Activated CD4-positive, alpha-beta T cell treated with anti-CD3 and anti-CD28 coated beads, Interleukin-2, amount 50 U/mL, for 48 hours (primary cell): ENCODE measurements around the gene KCNJ4.
A peak's percentile ranks its signal among the peaks of the same experiment; 100 is the strongest.
"Not testable (repeated sequence)": the region's sequence is repeated elsewhere in the genome, so short reads cannot be mapped to it uniquely, and the experiment has no call there.

Experiments used
- DNase-seq, 2 experiments: peaks; one replicate each; pipeline ENCODE4 v3.0.0-alpha.2; 2020

Gene KCNJ4

DNA sequence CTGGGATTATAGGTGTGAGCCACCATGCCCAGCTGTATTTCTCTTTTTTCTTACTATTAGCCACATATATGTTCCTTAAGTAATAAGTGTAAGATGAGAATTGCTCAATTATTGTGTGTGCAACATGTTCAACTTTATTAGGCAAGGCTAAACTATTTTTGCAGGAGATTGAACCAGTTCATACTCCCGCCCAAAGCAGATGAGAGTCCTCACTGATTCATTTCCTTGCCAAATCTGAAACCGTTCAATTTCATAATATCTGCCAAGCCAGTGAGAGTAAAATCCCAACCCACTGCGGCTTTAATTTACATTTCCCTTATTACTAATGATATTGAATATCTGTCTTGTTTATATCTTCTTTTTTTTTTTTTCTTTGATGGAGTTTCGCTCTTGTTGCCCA, 48.4 kb downstream of the KCNJ4 start:
- DNase-seq: no peak

DNA sequence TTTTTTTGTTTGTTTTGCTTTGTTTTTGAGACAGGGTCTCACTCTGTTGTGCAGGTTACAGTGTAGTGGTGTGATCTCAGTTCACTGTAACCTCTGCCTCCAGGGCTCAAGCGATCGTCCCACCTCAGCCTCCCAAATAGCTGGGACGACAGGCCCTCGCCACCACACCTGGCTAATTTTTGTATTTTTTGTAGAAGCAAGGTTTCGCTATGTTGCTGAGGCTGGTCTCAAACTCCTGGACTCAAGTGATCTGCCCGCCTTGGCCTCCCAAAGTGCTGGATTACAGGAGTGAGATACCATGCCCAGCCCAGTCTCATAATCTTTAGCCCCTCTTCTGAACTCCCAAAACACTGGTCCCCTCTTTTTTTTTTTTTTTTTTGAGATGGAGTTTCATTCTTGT, 50.6 kb downstream of the KCNJ4 start:
- DNase-seq: no peak

DNA sequence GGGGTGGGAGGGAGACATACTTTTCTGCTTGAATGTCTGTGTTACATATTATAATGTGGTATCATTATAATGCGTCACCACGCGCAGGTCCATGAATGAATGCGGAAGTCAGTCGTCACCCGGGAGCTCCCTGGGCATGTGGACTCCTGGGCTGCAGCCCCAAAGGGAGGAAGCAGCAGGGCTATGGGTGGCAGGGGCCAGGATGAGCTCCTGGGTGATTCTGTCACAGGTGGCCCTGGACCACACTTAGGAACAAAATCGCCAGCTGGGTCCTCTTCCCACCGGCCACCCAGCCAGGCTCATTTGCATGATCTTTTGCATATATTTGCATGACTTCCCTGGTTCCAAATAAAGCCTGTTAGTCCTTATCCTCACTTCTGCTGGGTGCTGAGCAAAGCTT, 51.2 kb downstream of the KCNJ4 start:
- DNase-seq: no peak

DNA sequence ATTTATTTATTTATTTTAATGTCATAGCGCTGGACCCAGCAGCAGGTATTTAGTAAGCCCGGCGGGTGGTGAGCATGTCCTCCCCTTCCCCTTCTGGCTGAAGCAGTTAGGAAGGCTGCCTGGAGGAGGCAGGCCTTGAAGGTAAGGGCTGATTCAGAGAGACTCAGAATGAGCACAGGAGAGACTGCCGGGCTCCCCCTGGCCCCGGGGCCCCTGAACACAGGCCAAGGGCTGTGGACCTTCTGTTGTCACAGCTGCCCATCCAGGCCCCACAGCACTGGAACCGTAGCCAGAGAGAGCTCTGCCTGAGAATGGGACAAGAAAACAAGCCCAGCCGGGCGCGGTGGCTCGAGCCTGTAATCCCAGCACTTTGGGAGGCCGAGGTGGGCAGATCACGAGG, 52.8 kb downstream of the KCNJ4 start:
- no peak for DNase-seq

DNA sequence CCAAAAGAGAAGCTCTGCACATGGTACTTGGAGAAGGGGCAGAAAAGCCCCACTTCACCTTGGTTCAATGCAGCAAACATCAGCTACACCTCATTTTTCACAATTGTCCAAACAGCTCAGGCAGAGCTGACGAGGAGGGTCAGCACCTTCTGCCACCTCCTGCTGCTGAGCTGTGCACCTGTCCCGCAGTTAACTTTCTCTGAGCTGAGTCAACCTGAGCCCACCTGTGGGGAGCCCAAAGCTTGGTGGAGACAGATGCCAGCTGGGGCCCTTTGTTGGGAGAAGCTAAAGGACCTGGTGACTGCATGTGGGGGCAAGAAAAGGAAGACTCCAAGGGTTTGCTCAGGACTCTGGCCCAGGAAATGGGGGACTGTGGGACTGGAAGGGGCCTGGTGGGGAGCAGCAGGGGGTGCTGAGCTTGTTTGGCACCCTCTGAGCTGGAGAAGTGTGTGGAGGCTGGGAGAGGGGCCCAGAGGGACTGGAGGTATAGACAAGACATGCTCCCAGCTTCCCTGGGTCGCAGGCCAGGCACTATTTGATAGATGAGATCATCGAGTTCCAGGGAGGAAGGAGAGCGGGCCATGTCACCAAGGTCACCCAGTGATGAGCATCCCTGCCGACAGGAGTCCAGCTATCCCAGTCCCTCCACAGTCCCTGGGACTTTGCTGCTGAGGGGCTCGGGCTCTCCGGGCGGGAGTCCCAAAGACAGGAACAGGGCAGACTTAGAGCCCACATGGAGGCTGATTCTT, 53.5 kb downstream of the KCNJ4 start:
- DNase-seq: no peak

DNA sequence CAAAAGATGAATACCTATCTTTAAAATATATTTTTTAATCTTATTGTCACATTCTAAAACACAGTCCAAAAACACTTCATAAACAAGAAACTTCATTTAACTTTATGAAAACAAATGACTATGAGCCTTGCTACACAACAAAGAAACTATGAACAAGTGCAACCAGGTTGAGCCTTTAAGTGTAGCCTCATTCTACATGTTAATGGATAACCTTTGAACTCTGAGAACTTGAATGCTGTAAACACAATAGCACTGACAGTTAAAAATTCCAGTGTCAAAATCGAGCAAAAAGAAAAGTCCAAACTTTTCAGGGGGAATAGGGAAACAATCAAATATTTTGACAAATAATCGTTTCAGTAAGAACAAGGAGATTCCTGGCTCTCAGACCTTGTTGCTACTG, 54.7 kb downstream of the KCNJ4 start:
- DNase-seq: not testable (repeated sequence)

DNA sequence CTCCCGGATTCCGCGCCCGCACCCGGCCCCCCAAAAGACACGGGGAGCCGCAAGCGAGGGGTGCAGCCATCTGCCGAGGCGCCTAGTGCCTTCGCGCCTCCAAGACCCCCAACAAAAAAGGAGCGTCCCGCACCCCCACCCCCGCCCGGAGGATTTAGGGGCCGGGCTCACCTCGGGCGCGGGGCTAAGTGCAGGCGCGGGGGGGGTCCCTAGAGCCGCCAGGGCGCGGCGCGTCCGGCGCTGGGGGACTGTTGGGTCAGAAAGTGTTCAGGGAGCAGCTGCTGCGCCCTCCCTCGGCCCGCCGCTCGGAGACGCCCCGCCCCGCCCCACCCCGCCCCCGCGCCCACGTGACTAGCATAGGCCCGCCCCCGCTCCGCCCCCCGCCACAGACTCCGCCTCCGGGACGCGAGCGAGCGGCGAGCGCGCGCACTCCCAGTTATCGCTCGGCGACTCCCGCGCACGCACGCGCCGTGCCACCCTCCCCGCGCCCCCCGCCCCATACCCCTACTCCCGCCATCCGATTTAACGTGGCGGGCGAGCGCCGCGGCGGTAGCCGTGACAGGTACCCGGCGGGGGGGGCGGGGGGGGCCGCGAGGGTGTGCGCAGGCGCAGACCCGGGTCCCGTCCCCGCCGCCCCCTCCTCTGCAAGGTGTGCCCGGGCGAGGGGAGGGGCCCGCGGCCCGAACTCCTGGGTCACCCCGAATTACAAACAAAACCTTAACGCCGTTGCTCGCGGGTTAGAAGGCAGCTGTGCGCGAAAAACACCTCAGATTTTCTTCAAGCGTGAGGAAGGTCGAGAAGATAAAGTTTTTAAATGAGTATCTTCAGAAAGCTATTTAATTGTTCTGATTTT, 56.2 kb downstream of the KCNJ4 start:
- peak; percentile 77 to 80 for DNase-seq

DNA sequence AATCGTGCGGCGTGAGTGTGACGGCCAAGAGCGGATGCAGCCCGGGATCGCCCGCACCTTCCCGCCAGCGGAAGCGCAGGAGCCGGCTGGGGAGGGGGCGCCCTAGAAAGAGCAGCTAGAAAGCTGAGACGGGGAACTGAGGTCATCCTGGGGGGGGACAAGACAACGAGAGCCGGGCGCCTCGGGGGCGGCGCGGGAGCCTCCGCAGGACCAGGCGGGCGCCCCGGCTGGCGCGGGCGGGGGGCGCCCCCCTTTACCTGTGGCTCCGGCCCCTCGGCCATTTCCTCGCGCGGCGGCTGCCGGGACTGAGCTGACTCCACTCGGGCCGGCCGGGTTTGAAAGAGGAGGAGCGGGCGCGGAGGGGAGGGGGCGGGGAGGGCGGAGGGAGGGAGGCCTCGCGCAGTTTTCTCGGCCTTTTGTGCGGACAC, 56.8 kb downstream of the KCNJ4 start:
- DNase-seq: peak; percentile 55 to 63

DNA sequence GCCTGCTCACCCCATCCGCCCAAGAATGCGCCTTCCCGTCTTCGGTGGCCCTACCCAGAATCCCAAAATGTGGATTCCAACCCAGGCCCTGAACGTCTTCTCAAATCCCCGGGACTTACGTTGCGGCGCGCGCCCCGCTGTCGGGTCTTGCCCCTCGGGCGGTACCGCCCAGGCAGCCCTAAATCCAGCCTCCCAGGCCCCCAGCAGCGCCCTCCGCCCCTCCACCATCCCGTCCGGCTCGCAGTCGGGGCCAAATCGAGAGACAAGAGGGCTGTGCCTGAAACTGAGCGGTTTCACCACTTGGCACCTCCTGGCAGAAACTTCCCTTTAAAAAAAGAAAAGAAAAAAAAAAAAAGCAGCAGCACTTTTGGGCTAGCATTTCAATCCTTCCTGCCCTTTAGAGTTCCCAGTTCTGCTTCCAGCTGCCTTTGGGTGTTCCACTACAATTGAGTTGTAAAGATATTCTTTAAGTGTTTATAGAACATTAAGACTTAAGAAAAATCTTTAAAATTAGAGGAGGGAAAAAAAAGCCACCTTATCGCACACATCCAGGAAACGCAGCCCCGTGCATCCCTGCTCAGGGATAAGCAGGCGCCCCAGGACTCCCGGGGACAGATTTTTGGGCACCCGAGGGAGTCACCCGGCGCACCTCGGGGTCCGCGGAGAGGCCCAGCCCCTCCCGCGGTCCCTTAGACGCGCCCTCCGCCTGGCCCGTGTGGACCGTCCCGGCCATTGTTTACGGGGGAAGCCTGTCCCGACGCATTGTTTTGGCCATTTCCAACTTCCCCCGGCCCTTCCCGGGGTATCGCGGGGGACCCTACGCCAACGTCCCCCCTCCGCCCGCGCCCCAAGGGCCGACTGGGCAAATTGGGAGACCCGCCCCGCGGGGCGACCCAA, 57.6 kb downstream of the KCNJ4 start:
- DNase-seq: peak; percentile 20 to 30

DNA sequence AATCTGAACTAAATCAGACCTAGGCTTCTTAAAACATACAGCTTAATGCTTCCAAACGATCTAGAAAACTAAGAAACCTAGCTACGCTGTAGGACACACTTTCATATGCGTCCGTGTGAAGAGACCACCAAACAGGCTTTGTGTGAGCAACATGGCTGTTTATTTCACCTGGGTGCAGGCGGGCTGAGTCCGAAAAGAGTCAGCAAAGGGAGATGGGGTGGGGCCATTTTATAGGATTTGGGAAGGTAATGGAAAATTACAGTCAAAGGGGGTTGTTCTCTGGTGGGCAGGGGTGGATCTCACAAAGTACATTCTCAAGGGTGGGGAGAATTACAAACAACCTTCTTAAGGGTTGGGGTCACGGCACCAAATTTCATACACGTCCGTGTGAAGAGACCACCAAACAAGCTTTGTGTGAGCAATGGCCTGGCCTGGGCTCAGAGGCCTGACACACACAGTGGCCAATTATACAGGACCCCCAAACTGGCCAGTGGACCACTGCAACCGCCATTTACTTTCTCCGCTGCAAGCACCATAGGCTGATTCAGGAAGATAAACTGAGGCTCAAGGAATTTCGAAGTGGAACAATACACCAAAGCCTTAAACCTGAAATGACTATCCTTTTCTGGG, 58.4 kb downstream of the KCNJ4 start:
- DNase-seq: not testable (repeated sequence)

DNA sequence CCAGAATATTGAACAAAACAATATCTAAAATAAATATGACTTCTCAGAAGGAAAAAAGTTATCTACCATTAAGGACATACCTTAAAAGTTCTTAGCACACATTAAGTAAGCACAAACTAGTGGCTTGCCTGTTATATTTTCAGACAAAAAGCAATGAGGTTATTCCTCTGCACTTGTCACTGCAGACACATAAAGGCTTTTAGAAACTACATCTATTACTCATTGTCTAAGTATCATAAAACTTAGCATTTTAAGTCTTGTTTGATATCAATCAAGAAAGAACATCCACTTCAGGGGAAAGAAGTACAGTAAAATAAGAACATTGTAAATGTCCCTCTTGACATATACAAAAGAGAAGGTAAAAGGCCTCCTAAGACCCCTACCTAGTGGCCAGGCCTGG, 59.1 kb downstream of the KCNJ4 start:
- DNase-seq: not testable (repeated sequence)

DNA sequence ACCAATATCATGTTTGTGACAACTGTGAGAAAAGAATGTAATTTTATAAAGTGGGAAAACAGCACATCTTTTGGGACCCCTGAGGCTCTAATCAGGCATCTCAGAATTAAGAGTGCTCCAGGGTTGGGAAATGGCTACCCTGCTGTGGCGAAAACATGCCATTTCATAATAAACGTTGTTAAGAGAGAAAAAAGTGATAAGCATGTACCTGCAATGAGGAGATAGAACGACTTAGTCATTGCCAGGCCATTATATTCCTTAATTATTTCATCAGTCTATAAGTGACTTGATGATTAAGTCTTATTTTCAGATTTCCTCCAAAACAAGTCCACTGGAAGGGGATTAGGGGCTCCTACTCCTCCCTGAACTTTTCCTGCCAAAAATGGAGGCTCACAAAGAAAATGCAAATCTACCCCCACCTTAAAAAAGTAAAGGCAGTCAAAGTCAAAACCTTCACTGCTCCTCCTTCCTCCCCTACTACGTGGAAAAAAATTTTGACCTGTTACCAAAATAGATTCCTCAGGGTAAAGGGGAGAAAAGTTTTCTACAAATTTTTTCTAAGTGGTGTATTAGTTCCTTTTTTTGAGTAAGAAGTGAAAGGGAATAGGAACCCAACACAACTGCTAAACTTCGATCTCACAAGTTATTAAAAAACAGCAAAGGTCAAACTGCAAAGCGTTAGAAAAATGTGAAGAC, 59.9 kb downstream of the KCNJ4 start:
- DNase-seq: not testable (repeated sequence)

DNA sequence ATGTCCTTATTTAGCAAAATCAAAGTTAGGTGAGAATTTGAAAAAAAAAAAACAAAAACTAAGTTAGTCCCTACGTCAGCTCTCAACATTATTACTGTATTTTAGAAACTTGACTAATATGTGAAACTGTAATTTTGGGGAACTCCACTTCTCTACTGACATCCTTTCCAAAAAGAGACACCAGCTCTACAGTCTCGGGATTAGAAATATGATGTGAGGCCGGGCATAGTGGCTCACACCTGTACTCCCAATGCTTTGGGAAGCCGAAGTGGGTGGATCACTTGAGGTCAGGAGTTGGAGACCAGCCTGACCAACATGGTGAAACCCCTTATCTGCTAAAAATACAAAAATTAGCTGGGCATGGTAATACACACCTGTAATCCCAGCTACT, 65.6 kb downstream of the KCNJ4 start:
- DNase-seq: not testable (repeated sequence)

DNA sequence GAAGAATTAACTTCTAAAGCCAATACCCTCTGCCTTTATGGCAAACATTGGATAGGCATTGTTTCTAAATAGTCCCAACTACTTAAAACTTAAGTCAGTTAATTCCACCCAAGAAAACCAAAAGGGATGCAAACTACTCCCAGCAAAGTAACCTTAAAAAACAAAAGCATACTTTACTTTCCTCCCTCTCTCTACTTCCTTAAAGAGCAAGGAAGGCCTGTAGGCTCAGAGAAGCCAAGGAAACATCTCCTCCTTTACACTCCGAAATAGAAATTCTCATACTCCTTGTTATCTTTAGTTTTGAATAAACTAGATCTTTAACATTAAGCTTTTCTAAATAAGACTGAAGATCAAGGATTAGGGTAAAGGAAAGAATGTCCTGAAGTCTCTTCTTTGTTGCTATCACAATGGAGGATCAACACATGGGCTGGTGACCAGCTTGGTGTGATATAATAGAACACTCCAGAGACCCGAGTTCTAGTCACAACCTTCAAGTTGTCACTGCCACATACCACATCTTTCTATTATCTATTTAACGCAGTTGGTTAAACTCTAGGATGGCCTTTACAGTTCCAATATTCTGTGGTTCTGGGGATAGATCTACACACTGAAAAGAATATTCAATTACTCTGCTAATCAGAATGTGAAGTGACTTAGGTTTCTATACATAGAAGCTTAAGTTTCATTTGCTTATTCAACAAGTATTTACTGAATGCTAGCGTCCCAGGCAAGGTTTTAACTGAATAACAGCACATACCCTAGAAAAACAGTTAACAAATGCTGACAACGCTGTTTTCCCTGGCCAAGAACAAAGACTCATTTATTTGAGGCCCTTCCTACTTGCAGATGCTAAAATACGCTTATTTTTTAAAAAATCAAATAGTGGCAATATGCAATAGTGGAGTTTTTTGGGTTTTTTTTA, 66.2 kb downstream of the KCNJ4 start:
- DNase-seq: not testable (repeated sequence)

DNA sequence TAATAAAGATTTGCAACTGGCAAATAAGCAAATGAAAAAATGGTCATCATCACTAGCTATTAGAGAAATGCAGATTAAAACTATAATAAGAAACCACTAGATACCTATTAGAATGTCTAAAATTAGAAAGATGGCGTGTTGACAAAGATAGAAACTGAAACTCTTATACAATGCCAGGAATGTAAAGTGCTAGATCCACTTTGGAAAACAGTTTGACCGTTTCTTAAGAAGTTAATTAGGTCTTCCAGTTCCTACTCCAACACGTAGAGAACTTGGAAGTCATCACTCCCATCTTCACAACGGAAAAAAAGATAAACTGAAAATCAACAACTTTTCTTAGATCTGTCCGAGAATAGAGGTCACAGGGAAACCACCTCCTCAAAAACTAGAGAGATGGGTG, 68.1 kb downstream of the KCNJ4 start:
- not testable (repeated sequence) for DNase-seq

DNA sequence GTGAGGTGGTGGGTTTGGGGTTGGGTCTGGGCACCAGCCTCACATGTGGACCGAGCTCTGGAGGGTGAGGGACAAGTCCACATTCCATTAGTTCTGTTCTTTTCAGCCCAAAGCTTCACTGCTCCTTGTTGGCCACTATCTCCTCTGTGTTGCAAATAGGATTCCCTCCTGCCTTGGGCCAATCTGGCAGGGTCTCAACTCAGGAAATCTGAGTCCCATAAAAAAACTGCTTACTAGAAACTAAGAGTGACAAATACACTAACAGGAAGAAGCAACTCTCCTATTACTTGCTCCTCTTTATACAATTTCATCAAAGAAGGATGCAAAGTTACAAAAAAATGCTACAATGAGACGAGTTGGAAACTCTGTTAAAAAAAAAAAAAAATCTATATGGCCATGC, 71.6 kb downstream of the KCNJ4 start:
- DNase-seq: no peak

DNA sequence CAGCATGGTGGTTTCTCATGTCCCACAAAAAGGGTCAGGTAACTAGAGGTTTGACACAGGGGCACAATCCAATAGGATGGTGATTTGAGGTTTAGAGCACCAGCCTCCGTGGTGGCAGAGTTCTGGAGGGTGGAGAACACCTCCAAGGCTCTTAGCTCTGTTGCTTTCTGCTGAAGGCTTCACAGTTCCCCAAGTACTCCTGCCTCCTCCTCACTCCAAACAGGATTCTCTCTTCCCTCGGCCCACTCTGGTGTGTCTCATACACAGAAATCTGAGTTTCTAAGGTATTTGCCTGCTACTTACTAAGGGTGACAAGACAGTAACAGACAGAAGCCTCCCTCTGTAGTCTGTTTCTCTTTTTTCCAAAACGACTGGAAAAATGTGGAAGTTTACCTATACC, 73.6 kb downstream of the KCNJ4 start:
- DNase-seq: not testable (repeated sequence)
